NB4 (cell line): Measurements from ENCODE around the gene ZPLD1.

Experiments
- DNase-seq: peaks from one replicate; pipeline ENCODE4 v3.0.0; 2010; ENCODE audit warnings: low read depth
- H3K4me3 ChIP-seq: one replicate; pipeline ENCODE4 v1.5.1; 2011; ENCODE audit warnings: mild to moderate bottlenecking, low read depth, low read length, moderate library complexity
- MYC ChIP-seq: IDR thresholded peaks from 2 replicates; pipeline ENCODE4 v1.6.1; 2011; ENCODE audit warnings: low read depth, low read length
- POLR2A ChIP-seq: IDR thresholded peaks from 2 replicates; pipeline ENCODE4 v1.6.1; 2011; ENCODE audit warnings: mild to moderate bottlenecking; ENCODE audit not compliant: insufficient read length; ENCODE audit errors: extremely low read depth
- TF ChIP-seq, protein P1 (sequence below): IDR thresholded peaks from 2 replicates; pipeline ENCODE4 v1.6.1; 2011; ENCODE audit warnings: low read depth, low read length
- TF ChIP-seq, protein P2 (sequence below): IDR thresholded peaks from one replicate; pipeline ENCODE4 v1.5.1; 2012; ENCODE audit warnings: low read depth, low read length

The ZPLD1 gene

DNA sequence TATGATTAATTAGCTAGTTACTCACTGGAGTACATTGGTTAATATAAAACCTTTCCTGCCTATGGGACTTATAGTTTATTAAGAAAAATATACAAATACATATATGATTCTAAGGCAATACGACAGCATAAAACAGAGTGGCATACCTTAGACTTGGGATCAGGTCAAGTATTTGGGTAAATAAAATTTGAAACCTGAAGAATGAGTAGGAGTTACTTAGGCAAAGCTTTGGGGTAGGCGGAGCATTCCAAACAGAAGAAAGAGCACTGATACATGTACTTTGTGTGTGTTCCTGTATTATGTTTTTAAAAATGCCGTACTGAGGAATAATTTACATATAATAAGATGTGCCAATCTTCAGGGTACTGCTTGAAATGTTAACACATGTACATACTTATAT lies 15.1 kb downstream of the ZPLD1 start:
- TF ChIP-seq, protein P1, sequence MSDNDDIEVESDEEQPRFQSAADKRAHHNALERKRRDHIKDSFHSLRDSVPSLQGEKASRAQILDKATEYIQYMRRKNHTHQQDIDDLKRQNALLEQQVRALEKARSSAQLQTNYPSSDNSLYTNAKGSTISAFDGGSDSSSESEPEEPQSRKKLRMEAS, result no peak
- no peak overlapping the region for H3K4me3 ChIP-seq
- DNase-seq, result no peak

DNA sequence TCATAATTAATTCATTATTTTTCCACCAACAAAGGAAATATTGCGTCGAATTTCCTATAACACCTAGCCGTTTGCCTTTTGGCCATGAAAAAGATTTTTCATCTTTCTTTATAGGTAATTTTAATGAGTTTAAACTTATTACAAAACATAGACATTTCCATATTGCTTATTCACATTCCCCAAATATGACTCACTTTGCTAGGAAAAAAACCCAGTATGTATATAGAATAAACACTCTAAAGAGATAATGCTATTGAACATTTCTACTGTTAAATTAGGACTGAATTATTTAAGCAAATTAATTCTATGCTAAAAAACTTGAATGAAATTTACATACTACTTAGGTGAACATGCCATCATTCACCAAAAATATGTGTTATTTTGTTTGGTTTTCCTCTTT lies 16.2 kb downstream of the ZPLD1 start:
- TF ChIP-seq MYC (no peak), POLR2A (no peak)
- TF ChIP-seq, protein P2, sequence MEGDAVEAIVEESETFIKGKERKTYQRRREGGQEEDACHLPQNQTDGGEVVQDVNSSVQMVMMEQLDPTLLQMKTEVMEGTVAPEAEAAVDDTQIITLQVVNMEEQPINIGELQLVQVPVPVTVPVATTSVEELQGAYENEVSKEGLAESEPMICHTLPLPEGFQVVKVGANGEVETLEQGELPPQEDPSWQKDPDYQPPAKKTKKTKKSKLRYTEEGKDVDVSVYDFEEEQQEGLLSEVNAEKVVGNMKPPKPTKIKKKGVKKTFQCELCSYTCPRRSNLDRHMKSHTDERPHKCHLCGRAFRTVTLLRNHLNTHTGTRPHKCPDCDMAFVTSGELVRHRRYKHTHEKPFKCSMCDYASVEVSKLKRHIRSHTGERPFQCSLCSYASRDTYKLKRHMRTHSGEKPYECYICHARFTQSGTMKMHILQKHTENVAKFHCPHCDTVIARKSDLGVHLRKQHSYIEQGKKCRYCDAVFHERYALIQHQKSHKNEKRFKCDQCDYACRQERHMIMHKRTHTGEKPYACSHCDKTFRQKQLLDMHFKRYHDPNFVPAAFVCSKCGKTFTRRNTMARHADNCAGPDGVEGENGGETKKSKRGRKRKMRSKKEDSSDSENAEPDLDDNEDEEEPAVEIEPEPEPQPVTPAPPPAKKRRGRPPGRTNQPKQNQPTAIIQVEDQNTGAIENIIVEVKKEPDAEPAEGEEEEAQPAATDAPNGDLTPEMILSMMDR, result no peak
- TF ChIP-seq, protein P1, result no peak
- no peak for DNase-seq
- no peak overlapping the region for H3K4me3 ChIP-seq

DNA sequence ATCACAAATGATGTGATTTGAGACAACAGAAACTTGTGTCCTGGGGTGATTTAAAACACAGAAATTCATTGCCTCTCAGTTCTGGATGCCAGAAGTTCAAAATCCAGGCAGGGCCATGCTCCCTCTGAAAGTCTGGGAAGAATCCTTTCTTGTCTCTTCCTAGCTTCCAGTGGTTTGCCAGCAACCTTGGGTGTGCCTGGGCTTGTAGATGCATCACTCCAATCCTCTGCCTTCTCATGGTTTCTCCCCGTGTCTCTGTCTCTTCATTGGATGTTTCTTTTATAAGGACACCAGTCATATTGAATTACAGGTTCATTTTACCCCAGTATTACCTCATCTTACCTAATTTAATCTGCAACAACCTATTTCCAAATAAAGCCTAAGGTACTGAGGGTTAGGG lies 16.7 kb downstream of the ZPLD1 start:
- no peak for TF ChIP-seq MYC
- TF ChIP-seq, protein P2, result no peak
- TF ChIP-seq, protein P1, result no peak
- TF ChIP-seq POLR2A, result no peak
- DNase-seq, result no peak
- H3K4me3 ChIP-seq, result no peak overlapping the region

DNA sequence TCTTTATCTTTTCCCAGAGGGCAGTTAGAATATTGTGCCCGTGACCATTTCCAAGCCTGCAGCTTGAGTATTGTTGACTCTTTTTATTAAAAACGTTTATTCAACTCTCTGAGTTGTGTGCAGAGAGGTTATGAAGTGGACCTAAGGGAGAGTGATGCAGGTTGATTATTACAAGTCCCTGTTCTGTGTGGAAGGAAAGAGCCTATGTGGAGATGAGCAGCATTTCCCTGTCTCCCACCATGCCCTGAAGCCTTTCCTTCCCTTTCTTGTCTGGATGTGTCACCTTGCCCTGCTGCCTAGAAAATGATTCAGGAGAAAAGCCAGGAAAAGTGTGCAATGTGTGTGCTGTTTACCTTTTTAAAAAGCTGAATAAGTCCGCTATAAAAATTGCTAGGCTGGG lies 19.4 kb downstream of the ZPLD1 start:
- no peak for DNase-seq
- no peak overlapping the region for H3K4me3 ChIP-seq
- TF ChIP-seq POLR2A, result no peak
- TF ChIP-seq, protein P2, result no peak
- no peak for TF ChIP-seq MYC
- TF ChIP-seq, protein P1, result no peak

DNA sequence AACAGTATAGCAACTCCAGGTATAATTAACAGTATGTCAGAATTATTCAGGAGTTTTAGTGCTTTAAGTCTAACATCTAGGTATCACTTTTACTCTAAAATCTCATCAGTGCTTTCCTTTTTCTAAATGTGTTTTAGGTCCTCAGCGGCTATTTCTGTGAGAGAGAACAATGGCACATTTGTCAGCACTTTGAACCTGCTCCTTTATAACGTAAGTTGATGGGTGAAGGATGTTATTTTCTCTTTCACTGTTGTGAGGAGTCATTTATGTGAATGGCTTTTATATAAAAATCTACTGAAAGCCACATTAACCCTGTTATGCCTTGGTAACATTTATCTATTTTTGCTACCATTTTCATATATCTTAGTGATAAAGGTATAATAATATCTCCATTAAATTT lies 22.8 kb downstream of the ZPLD1 start:
- no peak for DNase-seq
- TF ChIP-seq, protein P2, result no peak
- TF ChIP-seq MYC (no peak), POLR2A (no peak)
- TF ChIP-seq, protein P1, result no peak

DNA sequence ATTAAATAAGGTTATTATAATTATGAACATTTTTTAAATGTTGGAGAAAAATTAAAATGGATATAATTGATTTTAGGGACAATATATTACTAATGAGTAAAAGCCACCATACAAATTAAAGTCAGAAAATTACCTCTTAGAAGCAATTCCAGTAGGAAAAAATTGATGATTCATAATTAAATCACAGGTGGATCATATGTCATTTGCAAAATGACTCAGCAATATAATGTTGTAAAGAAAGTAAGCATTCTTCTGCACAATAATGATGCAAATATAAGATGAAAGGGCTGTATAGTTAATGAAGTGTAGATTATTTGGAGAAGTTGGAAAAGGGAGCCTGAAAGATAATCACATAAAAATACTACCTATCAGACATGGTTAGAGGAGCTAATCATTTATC lies 25.8 kb downstream of the ZPLD1 start:
- no peak for DNase-seq
- TF ChIP-seq MYC (no peak), POLR2A (no peak)
- TF ChIP-seq, protein P2, result no peak
- TF ChIP-seq, protein P1, result no peak

More for the DNA sequence above, 22.8 kb downstream of the ZPLD1 start:
- H3K4me3 ChIP-seq, result no peak overlapping the region

More for the DNA sequence above, 25.8 kb downstream of the ZPLD1 start:
- H3K4me3 ChIP-seq, result no peak overlapping the region
